KG1 (cell line): ENCODE measurements around the gene DKK3.

Source experiments
- DNase-seq: peaks from one replicate; lab custom pipeline; 2025; lab: John Stamatoyannopoulos, UW

DKK3 gene

GRCh38 chr11:12003815-12004214 lies 4.6 kb downstream of the DKK3 start:
- no peak for DNase-seq

GRCh38 chr11:12003336-12003735 lies 5.1 kb downstream of the DKK3 start:
- DNase-seq = no peak

GRCh38 chr11:12001186-12001585 lies 7.2 kb downstream of the DKK3 start:
- DNase-seq = no peak

- no peak for DNase-seq
These were observed 10.2 kb downstream of the DKK3 start for GRCh38 chr11:11998091-11998781.

GRCh38 chr11:11997049-11997322 lies 11.4 kb downstream of the DKK3 start:
- DNase-seq = no peak

- no peak for DNase-seq
These were observed 11.9 kb downstream of the DKK3 start for GRCh38 chr11:11996321-11997048.

GRCh38 chr11:11995601-11996000 lies 12.8 kb downstream of the DKK3 start:
- no peak for DNase-seq

GRCh38 chr11:11993839-11994238 lies 14.6 kb downstream of the DKK3 start:
- DNase-seq = no peak

GRCh38 chr11:11992257-11993212 lies 15.9 kb downstream of the DKK3 start:
- no peak for DNase-seq

GRCh38 chr11:11989774-11990744 lies 18.4 kb downstream of the DKK3 start:
- DNase-seq = no peak

GRCh38 chr11:11988681-11989261 lies 19.7 kb downstream of the DKK3 start:
- no peak for DNase-seq

- DNase-seq = no peak
These were observed 20.3 kb downstream of the DKK3 start for GRCh38 chr11:11988099-11988651.

GRCh38 chr11:11987503-11988022 lies 20.9 kb downstream of the DKK3 start:
- no peak for DNase-seq

GRCh38 chr11:11985954-11986949 lies 22.2 kb downstream of the DKK3 start:
- DNase-seq = no peak

- no peak for DNase-seq
These were observed 23.3 kb downstream of the DKK3 start for GRCh38 chr11:11985016-11985715.

- no peak for DNase-seq
These were observed 23.9 kb downstream of the DKK3 start for GRCh38 chr11:11984563-11984962.

GRCh38 chr11:11983427-11983826 lies 25.0 kb downstream of the DKK3 start:
- DNase-seq = no peak

- DNase-seq = no peak
These were observed 25.5 kb downstream of the DKK3 start for GRCh38 chr11:11982975-11983374.

- DNase-seq = no peak
These were observed 26.0 kb downstream of the DKK3 start for GRCh38 chr11:11982461-11982860.
